ENCODE data around the gene PARVA. TPM values are rescaled to one million over a fixed set of nuclear protein-coding genes. Genes with fewer than 3 reads are reported as not detected.

The PARVA gene
- total RNA-seq, 2 donors from 2014 or later: 66.5 to 105 TPM

- no peak for DNase-seq
- no peak for ATAC-seq
- intact Hi-C loops (cut with DNase I): no loop called here
These were observed 95.1 kb downstream of the PARVA start for GRCh38 chr11:12472401-12473005.

GRCh38 chr11:12473381-12473780 lies 96.0 kb downstream of the PARVA start:
- intact Hi-C loops (cut with DNase I): no loop called here
- ATAC-seq (no peak), DNase-seq (no peak)

- intact Hi-C loops (cut with DNase I): no loop called here
- ATAC-seq (no peak), DNase-seq (no peak)
These were observed 97.5 kb downstream of the PARVA start for GRCh38 chr11:12474871-12475270.

- DNase-seq (peak; percentile 39), ATAC-seq (peak; percentile 72 to 75)
- intact Hi-C loops (cut with DNase I): no loop called here
These were observed 101.4 kb downstream of the PARVA start for GRCh38 chr11:12478743-12479142.

- DNase-seq: no peak
- intact Hi-C loops (cut with DNase I): no loop called here
- no peak for ATAC-seq
These were observed 103.0 kb downstream of the PARVA start for GRCh38 chr11:12480401-12480800.

GRCh38 chr11:12482839-12483238 lies 105.5 kb downstream of the PARVA start:
- peak in 1 of 2 donors; percentile 28 for ATAC-seq
- no peak for DNase-seq
- intact Hi-C loops (cut with DNase I): no loop called here

GRCh38 chr11:12483604-12484003 lies 106.2 kb downstream of the PARVA start:
- peak; percentile 64 to 76 for ATAC-seq
- intact Hi-C loops (cut with DNase I): no loop called here
- no peak for DNase-seq

- ATAC-seq: no peak
- no peak for DNase-seq
- intact Hi-C loops (cut with DNase I): no loop called here
These were observed 108.0 kb downstream of the PARVA start for GRCh38 chr11:12485328-12485727.

GRCh38 chr11:12489246-12489772 lies 111.9 kb downstream of the PARVA start:
- no peak for ATAC-seq
- intact Hi-C loops (cut with DNase I): no loop called here
- no peak for DNase-seq

- DNase-seq: no peak
- intact Hi-C loops (cut with DNase I): no loop called here
- ATAC-seq: peak in 1 of 2 donors; percentile 22
These were observed 117.3 kb downstream of the PARVA start for GRCh38 chr11:12494699-12495098.

- DNase-seq: no peak
- intact Hi-C loops (cut with DNase I): no loop called here
- peak in 1 of 2 donors; percentile 22 for ATAC-seq
These were observed 119.0 kb downstream of the PARVA start for GRCh38 chr11:12496181-12497025.

GRCh38 chr11:12497431-12497830 lies 120.1 kb downstream of the PARVA start:
- DNase-seq: no peak
- intact Hi-C loops (cut with DNase I): no loop called here
- ATAC-seq: no peak

- intact Hi-C loops (cut with DNase I): no loop called here
- no peak for ATAC-seq
- no peak for DNase-seq
These were observed 121.7 kb downstream of the PARVA start for GRCh38 chr11:12499071-12499470.

- intact Hi-C loops (cut with DNase I): no loop called here
- DNase-seq: no peak
- peak in 1 of 2 donors; percentile 21 for ATAC-seq
These were observed 124.7 kb downstream of the PARVA start for GRCh38 chr11:12502046-12502445.

GRCh38 chr11:12503039-12503484 lies 125.7 kb downstream of the PARVA start:
- DNase-seq: peak; percentile 45
- intact Hi-C loops (cut with DNase I): no loop called here
- ATAC-seq: peak; percentile 41 to 82

- DNase-seq (no peak), ATAC-seq (no peak)
- intact Hi-C loops (cut with DNase I): no loop called here
These were observed 126.5 kb downstream of the PARVA start for GRCh38 chr11:12503886-12504285.

GRCh38 chr11:12505183-12505582 lies 127.8 kb downstream of the PARVA start:
- ATAC-seq (no peak), DNase-seq (no peak)
- intact Hi-C loops (cut with DNase I): no loop called here

GRCh38 chr11:12506404-12506921 lies 129.1 kb downstream of the PARVA start:
- DNase-seq: no peak
- no peak for ATAC-seq
- intact Hi-C loops (cut with DNase I): no loop called here

GRCh38 chr11:12507391-12507790 lies 130.0 kb downstream of the PARVA start:
- intact Hi-C loops (cut with DNase I): no loop called here

GRCh38 chr11:12508151-12508751 lies 130.9 kb downstream of the PARVA start:
- intact Hi-C loops (cut with DNase I): no loop called here
- ATAC-seq: peak; percentile 78 to 81
- DNase-seq: no peak

More at GRCh38 chr11:12507391-12507790, 130.0 kb downstream of the PARVA start:
- ATAC-seq (no peak), DNase-seq (no peak)
